ENCODE results near the gene RNF112.

Gene RNF112

GRCh38 chr17:19410875-19411620, at the start of gene RNF112:
Gene RNF112, plus strand, starts transcription at chr17:19411232. Its CDS starts 177 bp downstream, at chr17:19411409.
- no peaks in the 10 kb centered on the region for H3K9me3 ChIP-seq (ENCODE audit: insufficient read depth, low read length)
- H3K4me3 ChIP-seq (ENCODE audit: insufficient read depth, low read length, poor library complexity, severe bottlenecking), result no peak within 1 kb of the TSS
- TF ChIP-seq EZH2phosphoT487 (conservative IDR thresholded peaks at IDR 0.05; ENCODE audit: low read length) (no peak), CTCF (IDR thresholded peaks at IDR 0.05; ENCODE audit: insufficient read depth, low read length, poor library complexity, severe bottlenecking) (no peak)
- no peaks in the 10 kb centered on the region for H3K79me2 ChIP-seq (ENCODE audit: insufficient read depth, low read length)
- H4K20me1 ChIP-seq (ENCODE audit: low read depth, low read length), result no peaks in the 10 kb centered on the region
- H3K27me3 ChIP-seq (ENCODE audit: low read length), result no peaks in the 10 kb centered on the region
- no peak within 1 kb of the TSS for H2AFZ ChIP-seq (ENCODE audit: low read depth, low read length, severe bottlenecking)
- H3F3A ChIP-seq (ENCODE audit: insufficient read depth), result no peaks in the 10 kb centered on the region
- H3K4me2 ChIP-seq (ENCODE audit: low read depth, low read length, poor library complexity, severe bottlenecking), result no peak within 1 kb of the TSS
- H3K9ac ChIP-seq (ENCODE audit: low read length), result no peak within 1 kb of the TSS
- H3K27ac ChIP-seq (ENCODE audit: low read depth, low read length), result no peak within 1 kb of the TSS
- no peaks in the 10 kb centered on the region for H3K9me2 ChIP-seq (replicated peaks; ENCODE audit: insufficient read depth, low read length)
- H3K36me3 ChIP-seq (ENCODE audit: low read length), result no peaks in the 10 kb centered on the region

- TF ChIP-seq EZH2phosphoT487 (conservative IDR thresholded peaks at IDR 0.05; ENCODE audit: low read length), result no peak
- TF ChIP-seq CTCF (IDR thresholded peaks at IDR 0.05; ENCODE audit: insufficient read depth, low read length, poor library complexity, severe bottlenecking), result no peak
- Histone ChIP-seq H3K9me2 (replicated peaks; ENCODE audit: insufficient read depth, low read length) (no peaks in the 10 kb centered on the region), H3K4me2 (ENCODE audit: low read depth, low read length, poor library complexity, severe bottlenecking) (peak overlapping the region; percentile 67), H2AFZ (ENCODE audit: low read depth, low read length, severe bottlenecking) (no peak overlapping the region), H3F3A (ENCODE audit: insufficient read depth) (0 out of 2 replicates have a peak, but pooled peaks cover 3% of the 10 kb centered on the region), H3K9me3 (ENCODE audit: insufficient read depth, low read length) (no peaks in the 10 kb centered on the region), H4K20me1 (ENCODE audit: low read depth, low read length) (no peaks in the 10 kb centered on the region), H3K4me3 (ENCODE audit: insufficient read depth, low read length, poor library complexity, severe bottlenecking) (no peak overlapping the region), H3K27ac (ENCODE audit: low read depth, low read length) (no peak overlapping the region), H3K36me3 (ENCODE audit: low read length) (no peaks in the 10 kb centered on the region), H3K9ac (ENCODE audit: low read length) (no peak overlapping the region), H3K27me3 (ENCODE audit: low read length) (no peaks in the 10 kb centered on the region), H3K79me2 (ENCODE audit: insufficient read depth, low read length) (no peaks in the 10 kb centered on the region)
These were observed 49.7 kb upstream of the RNF112 start for GRCh38 chr17:19361326-19361725.

GRCh38 chr17:19361944-19362276, 49.1 kb upstream of the RNF112 start:
- Histone ChIP-seq H3K4me3 (ENCODE audit: insufficient read depth, low read length, poor library complexity, severe bottlenecking) (peak overlapping the region; percentile 64), H3K9me2 (replicated peaks; ENCODE audit: insufficient read depth, low read length) (no peaks in the 10 kb centered on the region), H3K9me3 (ENCODE audit: insufficient read depth, low read length) (no peaks in the 10 kb centered on the region), H2AFZ (ENCODE audit: low read depth, low read length, severe bottlenecking) (peak overlapping the region; percentile 95), H3K9ac (ENCODE audit: low read length) (peak overlapping the region; percentile 53), H3K36me3 (ENCODE audit: low read length) (no peaks in the 10 kb centered on the region), H3K4me2 (ENCODE audit: low read depth, low read length, poor library complexity, severe bottlenecking) (peak overlapping the region; percentile 67), H4K20me1 (ENCODE audit: low read depth, low read length) (no peaks in the 10 kb centered on the region), H3K27ac (ENCODE audit: low read depth, low read length) (no peak overlapping the region), H3K79me2 (ENCODE audit: insufficient read depth, low read length) (no peaks in the 10 kb centered on the region), H3K27me3 (ENCODE audit: low read length) (no peaks in the 10 kb centered on the region), H3F3A (ENCODE audit: insufficient read depth) (0 out of 2 replicates have a peak, but pooled peaks cover 3% of the 10 kb centered on the region)
- TF ChIP-seq CTCF (IDR thresholded peaks at IDR 0.05; ENCODE audit: insufficient read depth, low read length, poor library complexity, severe bottlenecking), result no peak
- no peak for TF ChIP-seq EZH2phosphoT487 (conservative IDR thresholded peaks at IDR 0.05; ENCODE audit: low read length)

Data from SU-DHL-6 (cell line).